ENCODE measurements around the gene ZBTB21. TPM values are rescaled to one million over a fixed set of nuclear protein-coding genes. Genes with fewer than 3 reads are reported as not detected.
"Not testable (repeated sequence)": the region's sequence is repeated elsewhere in the genome, so short reads cannot be mapped to it uniquely, and the experiment has no call there.

The ZBTB21 gene
- total and polyA plus RNA-seq, 2 of the 4 experiments (the other 2 are of a cell fraction): 6.8 to 12.0 TPM

GRCh38 chr21:41959697-41960096 is 50.5 kb downstream of the ZBTB21 start:
- H2AFZ ChIP-seq (replicated peaks; ENCODE audit: low read length, poor library complexity); H3K9me3 ChIP-seq (ENCODE audit: control insufficient read depth, insufficient read depth, low read length); H3K36me3 ChIP-seq (ENCODE audit: control insufficient read depth, insufficient read depth, low read length); H3K23ac ChIP-seq (ENCODE audit: low read depth, low read length); DNase-seq; ATAC-seq (ENCODE audit: low read depth); H3K27me3 ChIP-seq (ENCODE audit: control insufficient read depth, insufficient read depth, low read length); H4K8ac ChIP-seq (ENCODE audit: low read depth in 2 of 2, low read length in 2 of 2); H2AK9ac ChIP-seq (replicated peaks; ENCODE audit: low read depth, low read length, poor library complexity); H2BK5ac ChIP-seq (ENCODE audit: low read depth, low read length, poor library complexity, severe bottlenecking); H3K79me1 ChIP-seq (ENCODE audit: low read depth in 1 of 2, low read length in 2 of 2); POLR2A ChIA-PET (ENCODE audit: unreplicated experiment); H4K20me1 ChIP-seq (ENCODE audit: insufficient read depth, low read length); H2BK120ac ChIP-seq (ENCODE audit: low read depth, low read length); H3K18ac ChIP-seq (ENCODE audit: low read depth, low read length); H3K4me3 ChIP-seq (ENCODE audit: insufficient read depth, low read depth, low read length); H4K91ac ChIP-seq (ENCODE audit: insufficient read depth, low read depth, low read length); H2BK15ac ChIP-seq (ENCODE audit: low read depth, low read length); CTCF ChIA-PET; H3K9ac ChIP-seq (ENCODE audit: low read depth, low read length); H4K5ac ChIP-seq (ENCODE audit: low read depth, low read length); H3K4me2 ChIP-seq (ENCODE audit: low read depth, low read length); dilution Hi-C loops (cut with HindIII; ENCODE audit: low sequenced_read_pairs, unreplicated experiment); H3K4ac ChIP-seq (ENCODE audit: low read depth, low read length); H2AK5ac ChIP-seq (ENCODE audit: low read depth, low read length); H2BK20ac ChIP-seq (ENCODE audit: low read depth, low read length); H3K27ac ChIP-seq (ENCODE audit: insufficient read depth, low read length); BruUV-seq (replicated peaks); H3K56ac ChIP-seq (ENCODE audit: extremely low read depth, insufficient read depth, low read length); H3K14ac ChIP-seq (replicated peaks; ENCODE audit: low read depth, low read length): not testable (repeated sequence)
- WGBS, 2 experiments (ENCODE audit: extremely low coverage in 2 of 2, insufficient read length in 1 of 2): 100% methylated on average over 5 of the region's 11 CpGs; no CpG with 5 or more reads in 1 of the 2 experiments
- Histone ChIP-seq H3K9me1 (ENCODE audit: insufficient read depth, low read length) (peaks cover 24% of the 10 kb centered on the region), H3K4me1 (ENCODE audit: control insufficient read depth, insufficient read depth, low read length) (peaks cover 14% of the 10 kb centered on the region)
- intact Hi-C loops (cut with micrococcal nuclease): loop anchor here (5.0 kb wide), 1 partner anchor 158 kb away; no protein-coding TSS in a partner anchor
- in situ Hi-C loops (cut with MboI; ENCODE audit: low sequenced_read_pairs): loop anchor here (5.0 kb wide), 1 partner anchor 38 kb away; no protein-coding TSS in a partner anchor
